Measurements from ENCODE around the gene PRRT4.

PRRT4 gene

DNA sequence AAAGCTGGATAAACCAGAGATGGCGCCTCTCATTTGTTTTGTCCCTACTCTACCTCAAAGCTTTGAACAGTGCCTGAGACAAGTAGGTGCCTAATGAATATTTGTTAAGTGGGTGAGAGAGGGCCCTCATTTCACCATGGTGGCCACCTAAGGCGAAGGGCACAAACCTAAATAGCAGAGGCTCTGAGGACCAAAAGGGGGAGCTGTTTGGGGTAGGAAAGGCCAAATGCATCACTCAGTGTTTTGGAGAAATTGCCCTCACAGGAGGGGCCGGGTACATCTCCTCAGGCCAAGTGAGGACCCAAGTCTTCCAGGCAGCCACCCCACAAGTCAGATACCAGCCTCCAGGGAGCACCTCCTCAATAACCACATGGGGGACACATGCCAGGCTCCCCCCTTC, 34.3 kb upstream of the PRRT4 start:
- no peak for DNase-seq (ENCODE audit: low read depth in 2 of 2)

DNA sequence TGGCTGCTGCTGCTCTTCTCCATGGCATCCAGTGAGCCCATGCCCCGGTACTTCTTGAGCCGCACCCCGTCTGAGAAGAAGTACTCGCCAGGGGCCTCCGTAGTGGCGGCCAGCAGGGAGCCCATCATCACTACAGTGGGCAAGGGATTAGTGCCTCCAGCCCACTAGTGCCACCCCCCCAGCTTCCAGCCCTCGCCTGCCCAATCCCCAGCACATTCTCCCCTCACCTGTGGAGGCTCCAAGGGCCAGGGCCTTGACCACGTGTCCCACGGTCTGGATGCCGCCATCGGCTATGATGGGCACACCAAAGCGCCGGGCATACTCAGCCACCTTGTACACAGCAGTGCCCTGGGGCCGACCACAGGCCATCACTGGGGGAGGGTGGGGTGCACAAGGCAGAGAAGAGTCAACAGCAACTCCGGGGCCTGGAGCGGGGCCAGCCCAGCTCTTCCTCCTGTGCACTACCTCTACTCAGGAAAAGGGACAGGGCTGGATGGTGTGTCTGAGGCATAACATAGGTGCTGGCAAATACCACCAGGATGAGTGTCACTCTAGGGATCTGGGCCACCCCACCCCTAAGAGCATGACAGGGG, 33.5 kb upstream of the PRRT4 start:
- no peak for DNase-seq (ENCODE audit: low read depth in 2 of 2)

DNA sequence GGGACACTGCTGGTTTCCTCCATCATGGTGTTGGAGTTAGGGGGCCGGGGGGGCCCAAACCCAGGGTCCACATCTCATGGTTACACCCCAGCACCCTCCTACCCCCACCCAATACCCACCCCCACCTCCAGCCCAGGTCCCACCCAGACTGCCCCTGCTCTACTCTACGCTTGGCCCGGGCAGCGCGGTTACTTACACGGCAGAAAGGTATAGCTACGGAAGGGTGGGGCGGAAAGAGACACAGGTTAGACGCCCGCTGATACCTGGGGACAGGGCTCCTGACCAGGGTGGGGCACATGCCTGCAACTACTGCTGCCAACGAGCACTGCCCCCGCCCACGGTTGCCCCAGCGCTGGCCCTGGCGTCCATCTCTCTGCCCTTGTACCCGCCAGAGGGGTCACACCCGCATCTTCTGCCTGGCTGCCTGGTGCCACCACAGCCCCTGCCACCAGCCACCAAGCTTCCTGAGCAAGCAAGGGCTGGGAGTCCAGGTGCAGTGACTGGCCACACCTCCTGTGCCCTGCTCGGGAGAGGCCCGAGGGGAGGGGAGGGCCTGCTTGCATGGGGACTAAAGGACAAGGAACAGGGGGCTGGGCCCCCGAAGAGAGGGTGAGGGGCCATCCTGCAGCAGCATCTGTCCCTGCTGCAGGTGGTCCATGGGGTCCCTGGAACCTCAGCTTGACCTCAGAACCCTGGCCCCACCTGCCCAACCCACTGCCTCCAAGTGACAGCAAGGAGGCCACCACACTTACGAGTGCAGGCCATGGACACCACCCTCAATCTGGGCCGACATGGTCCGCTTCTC, 32.2 kb upstream of the PRRT4 start:
- DNase-seq (ENCODE audit: low read depth in 2 of 2): no peak

DNA sequence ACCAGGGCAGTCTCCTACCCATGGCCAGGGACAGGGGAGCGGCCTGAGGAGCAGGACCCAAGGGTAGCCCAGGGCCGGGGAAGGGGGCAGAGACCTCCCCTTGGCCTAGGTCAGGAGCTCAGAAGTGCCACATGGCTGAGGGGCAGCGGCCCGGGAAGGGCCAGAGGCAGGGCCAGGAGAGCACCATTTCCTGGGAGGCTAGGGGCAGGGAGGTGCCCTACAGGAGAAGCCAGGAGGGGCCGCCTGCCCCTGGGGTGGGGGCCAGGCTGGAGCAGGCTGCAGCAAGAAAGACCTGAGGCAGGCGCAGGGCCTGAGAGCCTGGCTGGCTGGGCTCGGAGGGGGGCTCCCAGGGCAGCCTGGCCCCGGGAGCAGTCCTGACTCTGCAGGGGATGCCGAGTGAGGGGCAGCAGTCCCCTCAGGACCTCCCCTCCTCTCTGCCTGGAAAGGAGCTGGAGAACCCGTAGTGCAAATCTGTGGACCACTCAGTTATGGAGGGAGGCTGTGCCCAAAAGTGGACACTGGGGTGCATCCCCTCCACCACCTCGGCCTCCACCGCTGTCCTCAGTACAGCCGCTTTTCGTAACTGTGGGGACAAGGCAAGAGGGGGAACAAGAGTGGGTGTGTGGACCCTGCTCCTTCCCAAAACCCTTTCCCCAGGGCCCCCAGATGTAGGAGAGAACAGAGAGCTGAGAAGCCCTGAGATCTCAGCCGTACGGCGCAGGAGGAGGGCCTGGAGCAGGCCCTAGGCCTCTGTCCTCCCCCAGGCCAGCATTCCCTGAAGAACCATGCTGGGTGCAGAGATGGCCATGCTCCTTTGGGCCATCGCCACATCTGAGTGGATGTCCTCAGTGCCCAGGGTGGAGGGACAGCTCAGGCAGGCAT, 31.2 kb upstream of the PRRT4 start:
- DNase-seq (ENCODE audit: low read depth in 2 of 2): no peak

DNA sequence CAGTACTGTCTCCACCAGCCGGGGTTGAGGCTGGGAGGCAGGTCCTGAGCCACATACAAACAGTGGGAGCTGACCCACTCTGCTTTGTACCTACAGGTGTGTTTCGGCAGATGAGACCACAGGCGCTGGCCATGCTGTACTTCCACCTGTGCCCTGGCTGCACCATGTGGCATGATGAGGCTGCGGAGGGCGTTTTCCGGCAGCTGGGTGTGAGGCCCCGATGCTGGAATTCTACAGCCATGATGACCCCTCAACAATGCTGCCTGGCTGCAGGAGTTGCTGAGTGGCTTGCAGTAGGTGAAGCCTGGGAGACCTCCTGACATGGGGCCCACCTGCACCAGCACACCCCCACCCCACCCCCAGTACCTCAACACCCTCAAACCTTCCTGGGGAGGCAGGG, 30.3 kb upstream of the PRRT4 start:
- DNase-seq (ENCODE audit: low read depth in 2 of 2): no peak

DNA sequence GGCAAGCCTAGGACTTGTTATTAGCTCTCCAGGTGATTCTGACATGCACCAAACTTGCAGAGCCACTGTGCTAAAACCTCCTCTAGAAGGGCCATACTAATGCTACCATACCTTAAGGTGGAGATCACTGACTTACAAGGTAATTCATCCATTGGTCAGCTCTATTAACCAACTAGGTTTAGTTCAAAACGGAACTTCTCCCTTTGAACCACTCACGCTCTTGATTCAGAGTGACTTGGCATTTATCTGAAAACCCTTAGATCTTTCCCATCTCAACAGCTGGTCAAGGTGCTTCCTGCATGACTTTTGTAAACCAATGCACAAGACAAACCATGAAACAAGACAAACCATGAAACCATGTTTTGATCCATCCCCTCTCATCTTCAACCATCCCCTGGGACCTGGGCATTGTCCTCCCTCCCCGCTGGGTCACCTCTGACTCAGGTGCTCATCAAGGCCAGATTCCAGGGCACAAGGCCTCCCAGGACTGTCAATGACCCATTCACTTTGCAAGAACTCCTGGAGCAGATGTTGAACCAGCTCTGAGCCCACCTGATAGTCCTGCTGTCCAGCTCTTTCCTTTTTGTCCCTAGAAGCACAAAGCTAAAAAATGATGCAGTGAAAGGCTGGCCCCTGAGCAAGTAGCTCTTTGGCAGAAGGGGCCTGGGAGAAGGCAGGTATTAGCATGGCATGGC, 29.5 kb upstream of the PRRT4 start:
- DNase-seq (ENCODE audit: low read depth in 2 of 2): no peak

DNA sequence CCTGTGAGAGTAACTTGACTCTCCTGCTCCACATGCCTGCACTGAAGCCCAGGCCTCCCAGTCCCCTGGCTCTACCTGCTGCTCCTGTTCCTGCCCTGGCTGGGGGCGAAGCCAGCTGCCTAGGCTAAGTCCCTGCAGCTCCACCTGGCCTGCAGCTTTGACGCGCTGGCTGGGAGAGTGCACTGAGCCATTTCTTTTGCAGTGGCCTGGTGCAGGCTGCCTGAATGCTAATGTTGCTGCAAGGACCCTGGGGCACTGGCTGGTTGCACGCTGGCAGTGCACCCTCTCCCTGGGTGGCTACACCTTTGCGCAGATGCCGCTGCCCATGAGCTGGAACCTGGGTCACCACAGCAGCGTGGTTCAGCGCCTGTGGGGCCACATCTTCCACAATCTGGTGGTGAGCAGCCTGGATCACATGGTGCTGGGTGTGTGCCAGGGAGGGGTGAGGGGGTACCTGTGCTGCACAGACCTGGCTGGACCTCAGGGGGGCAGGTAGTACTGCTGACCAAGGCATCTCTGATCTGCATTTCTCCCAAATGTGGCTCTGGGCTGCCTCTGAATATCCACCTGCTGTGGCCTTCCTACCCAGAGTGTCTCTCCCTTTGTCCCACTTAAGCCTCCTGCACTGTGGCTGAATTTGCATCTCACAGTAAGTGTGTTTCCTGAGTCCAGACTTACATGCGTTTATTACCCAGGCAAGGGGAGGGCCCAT, 28.3 kb upstream of the PRRT4 start:
- no peak for DNase-seq (ENCODE audit: low read depth in 2 of 2)

DNA sequence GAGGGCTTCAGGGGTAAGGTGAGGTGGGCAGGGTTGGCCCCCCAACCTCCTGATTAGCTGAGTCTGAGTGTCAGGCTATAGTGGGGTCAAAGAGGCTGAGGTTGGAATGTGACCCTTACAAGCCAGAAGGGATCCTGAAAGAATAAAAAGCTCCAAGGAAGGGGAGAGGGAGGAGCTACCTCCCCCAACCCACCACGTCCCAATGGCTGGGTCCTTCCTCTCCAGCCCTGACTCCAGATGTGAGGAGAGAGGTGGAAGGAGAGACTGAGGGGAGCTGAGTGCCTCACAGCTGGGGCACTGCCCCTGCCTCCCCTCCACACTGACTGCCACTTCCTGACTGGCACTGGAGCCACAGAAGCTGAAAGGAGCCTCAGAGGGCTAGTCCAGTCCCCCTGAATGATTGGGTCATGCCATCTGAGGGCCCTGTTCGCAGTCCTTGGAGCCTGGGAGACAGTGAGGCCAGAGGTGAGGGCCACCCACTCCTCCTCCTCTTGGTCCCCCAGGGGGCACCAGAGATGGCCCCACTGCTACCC, 27.7 kb upstream of the PRRT4 start:
- DNase-seq (ENCODE audit: low read depth in 2 of 2): no peak

DNA sequence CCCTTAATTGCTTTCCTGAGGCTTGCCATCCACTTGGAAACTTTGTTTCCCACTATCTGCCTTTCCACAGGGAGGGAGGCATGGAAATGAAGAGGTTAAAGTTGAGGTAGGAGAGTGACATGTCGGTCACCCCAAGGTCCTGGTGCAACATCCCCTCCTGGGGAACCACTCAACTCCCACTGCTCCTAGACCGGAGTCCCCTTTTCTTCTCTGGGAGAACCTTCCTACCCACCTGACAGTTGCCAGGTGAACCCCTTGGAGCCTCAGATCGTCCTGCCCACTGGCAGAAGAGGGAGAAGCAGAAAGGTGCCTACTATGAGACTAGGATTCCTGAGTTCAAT, 26.6 kb upstream of the PRRT4 start:
- DNase-seq (ENCODE audit: low read depth in 2 of 2): no peak

DNA sequence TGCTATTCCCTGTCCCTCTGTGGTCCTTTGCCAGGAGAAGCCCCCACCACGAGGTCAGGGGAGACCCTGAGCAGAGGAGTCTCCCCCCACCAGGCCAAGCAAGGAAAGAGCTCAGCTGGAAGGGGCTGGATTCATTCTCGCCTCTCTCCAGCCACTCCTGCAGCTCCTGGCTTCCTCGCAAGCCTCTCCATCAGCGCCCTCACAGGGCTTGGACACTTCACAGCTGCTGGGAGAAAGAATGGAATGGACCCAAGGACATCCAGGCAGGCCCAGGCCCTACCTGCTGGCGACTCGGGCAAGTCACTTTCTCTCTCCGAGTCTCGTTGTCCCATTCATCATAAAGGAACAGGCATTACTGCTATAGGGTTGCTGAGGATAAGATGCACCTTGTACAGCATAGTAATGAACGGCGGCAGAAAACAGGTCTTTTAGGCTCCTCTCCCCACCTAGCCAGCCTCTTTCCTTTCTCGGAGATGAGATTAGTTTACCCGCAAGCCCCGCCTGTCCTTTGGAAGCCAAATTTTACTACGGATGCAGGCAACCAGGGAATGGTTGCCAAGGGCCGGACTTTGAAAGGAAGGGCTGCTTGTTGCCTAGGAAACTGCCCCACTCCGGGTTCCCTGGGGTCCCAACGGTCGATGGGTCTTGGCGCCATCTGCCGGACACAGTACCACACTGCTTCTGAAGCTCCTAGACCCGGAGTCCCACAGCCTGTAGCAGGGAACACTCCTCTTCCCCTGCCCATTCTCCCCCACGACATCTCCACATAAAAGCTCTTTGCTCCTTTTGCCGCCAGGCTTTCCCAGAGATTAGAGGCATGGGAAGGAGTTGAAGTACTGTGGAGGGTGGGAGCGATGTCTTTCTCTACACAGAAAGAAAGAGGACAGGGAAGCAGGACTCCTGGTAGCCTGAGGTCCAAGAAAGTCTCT, 26.0 kb upstream of the PRRT4 start:
- peak; percentile 28 to 49 for DNase-seq (ENCODE audit: low read depth in 2 of 2)

DNA sequence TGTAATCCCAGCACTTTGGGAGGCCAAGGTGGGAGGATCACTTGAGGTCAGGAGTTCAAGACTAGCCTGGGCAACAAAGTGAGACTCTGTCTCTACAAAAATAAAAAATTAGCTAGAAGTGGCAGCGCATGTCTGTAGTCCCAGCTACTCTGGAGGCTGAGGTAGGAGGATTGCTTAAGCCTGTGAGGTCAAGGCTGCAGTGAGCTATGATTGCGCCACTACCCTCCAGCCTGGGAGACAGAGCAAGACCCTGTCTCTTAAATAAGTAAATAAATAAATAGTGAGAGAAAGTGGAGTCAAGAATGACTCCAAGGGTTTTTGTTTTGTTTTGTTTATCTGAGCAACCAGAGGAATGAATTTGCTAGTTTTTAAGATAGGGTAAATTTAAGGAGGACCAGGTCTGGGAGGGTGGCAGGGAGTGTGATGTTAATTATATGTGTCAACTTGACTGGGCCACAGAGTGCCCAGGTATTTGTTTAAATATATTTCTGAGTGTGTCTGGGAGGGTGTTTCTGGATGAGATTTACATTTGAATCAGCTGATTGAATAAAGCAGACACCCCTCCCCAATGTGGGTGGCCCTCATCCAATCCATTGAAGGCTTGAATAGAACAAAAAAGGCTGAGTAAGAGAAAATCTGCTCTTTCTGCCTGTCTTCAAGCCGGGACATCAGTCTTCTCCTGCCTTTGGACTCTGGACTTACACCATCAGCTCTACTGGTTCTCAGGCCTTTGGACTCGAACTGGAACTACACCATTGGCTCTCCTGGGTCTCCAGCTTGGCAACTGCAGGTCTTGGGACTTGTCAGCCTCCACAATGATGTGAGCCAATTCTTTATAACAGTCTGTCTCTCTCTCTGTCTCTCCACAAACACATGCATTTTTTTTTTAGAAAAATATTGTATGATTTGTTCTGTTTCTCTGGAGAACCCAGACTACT, 24.8 kb upstream of the PRRT4 start:
- DNase-seq (ENCODE audit: low read depth in 2 of 2): no peak

DNA sequence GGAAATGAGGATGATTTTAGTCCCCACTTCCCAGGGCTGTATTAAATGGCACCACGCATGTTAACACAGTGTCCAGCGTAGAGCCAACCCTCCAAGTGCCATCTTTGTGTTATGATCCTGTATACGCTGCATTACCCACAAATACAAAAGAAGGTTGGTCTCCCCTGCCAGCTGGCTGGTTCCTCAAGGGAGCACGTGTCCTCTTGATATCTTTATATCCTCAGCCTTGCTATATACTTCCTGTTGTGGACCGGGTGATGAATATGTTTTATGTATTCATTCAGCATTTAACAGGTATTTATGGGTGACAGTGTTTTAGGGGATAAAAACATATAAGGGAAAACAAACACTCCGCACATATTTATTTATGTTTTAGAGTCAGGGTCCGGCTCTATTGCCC, 23.2 kb upstream of the PRRT4 start:
- no peak for DNase-seq (ENCODE audit: low read depth in 2 of 2)

DNA sequence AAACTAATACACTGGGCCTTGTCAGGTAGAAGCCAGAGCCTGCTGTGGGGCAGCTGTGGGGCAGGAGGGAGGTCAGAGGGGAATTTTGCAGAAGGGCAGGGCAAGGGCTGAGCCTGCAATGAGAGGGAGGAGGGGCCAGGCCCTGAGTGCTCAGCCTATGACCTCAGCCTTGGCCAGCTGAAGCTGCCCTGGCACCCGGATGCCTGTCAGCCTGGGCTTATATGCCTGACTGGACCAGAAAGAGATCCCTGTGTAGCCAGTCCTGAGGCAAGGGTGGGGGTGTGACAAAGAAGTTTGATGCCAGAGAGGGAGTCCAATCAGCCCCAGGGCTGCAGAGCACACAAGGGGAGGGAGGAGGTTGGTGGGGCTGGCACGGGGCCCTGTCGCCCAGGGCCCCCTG, 22.3 kb upstream of the PRRT4 start:
- DNase-seq (ENCODE audit: low read depth in 2 of 2): no peak

DNA sequence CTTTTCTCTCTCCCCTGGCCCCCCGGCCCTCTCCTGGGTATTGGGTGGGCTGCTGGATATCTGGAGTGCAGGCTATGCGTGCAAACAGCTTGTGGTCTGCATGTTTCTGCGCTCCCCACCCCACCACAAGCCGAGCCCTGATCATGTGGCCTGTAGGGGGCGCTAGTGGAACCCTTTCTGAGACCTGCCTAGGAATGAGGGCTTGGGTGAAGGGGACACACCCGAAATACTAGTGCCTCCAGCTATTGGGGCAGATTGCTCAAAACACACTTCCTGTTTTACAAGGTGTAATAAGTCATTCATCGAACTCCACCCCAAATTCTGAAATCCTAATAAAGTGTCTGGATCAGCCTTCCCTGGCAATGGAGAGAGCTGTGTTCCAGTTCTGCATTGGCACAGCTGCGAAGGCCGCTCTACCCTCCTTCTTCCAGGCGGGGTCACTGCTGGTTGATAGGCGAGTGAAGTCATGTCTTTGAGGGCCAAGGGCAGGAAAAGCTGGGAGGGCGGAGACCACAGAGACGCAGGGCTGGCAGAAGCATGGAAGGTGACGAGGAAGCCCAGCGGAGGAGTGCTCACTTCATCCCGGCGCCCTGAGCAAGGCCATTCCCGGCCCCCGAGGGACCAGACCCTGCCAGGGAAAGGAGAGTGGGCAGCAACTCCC, 19.8 kb upstream of the PRRT4 start:
- DNase-seq (ENCODE audit: low read depth in 2 of 2): no peak

DNA sequence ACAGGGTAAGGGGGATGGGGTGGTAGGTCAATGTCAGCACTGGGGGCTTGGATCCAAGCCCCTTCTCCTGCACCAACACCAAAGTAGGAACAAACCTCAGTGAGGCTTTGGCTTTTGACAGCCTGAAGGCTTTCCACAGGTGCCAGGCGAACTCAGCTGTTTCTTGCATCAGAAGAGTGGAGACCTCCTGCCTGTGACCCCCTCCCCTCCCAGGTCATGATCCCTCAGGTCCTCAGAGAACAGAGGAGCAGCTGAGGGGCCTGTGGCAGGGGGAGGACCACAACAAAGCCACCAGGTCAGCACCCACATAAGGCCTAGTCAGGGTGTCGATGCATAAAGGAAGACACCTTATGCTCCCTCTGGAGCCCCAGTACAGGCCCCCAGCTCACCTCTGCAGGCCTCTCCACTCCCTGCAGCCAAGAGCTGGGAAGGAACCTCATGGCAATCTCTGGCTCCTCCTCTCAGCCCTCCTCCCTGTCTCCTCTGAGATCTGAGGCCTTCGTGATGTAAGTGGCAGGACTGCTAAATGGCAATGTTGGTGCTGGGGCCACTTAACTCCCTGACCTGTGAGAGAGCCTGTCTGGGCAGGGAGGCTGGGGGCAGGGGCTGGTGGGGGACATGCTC, 19.1 kb upstream of the PRRT4 start:
- DNase-seq (ENCODE audit: low read depth in 2 of 2): no peak

DNA sequence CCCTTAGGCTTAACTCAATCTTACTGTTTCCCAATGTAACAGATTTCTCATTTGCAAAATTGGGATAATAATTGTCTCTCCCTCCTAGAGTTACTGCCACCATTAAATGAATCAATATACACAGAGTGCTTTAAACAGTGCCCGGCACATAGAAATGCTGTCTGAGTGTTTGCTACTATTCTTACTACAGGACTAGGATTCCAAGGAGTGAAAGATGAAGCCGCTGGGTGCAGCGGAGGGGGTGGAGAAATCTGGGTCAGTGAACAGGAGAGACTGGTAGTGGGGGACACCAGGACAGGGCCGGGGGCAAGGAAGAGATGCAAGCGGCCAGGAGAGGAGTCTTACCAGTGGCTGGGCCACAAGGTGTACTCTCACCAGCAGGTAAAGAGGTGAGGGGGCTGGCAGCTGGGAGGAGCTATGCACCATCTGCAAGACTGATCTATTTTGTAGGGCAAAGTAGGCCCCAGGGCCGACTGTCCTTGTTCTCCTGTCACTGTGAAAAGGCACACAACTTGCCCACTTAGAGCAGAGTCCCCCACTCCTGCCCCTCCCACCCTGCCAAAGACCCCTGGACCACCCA, 18.5 kb upstream of the PRRT4 start:
- no peak for DNase-seq (ENCODE audit: low read depth in 2 of 2)

DNA sequence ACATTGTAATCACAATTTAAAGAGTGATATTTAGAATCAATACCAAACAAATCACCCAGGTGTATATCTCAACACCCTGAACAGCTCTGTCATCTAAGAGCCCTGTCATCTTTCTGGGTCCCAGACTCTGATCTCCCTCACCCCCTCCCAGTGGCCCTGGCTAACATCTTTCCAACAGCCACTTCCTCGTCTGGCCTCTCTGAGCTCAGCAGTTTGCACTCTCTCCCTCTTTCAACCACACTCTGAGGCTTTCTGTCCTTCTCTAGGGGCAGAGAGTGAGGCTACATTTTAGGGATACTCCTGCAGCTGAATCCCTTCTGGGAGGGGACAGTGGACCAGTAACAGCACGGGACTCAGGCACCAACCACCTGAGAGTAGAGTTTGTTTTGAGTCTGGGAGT, 17.1 kb upstream of the PRRT4 start:
- DNase-seq (ENCODE audit: low read depth in 2 of 2): no peak

DNA sequence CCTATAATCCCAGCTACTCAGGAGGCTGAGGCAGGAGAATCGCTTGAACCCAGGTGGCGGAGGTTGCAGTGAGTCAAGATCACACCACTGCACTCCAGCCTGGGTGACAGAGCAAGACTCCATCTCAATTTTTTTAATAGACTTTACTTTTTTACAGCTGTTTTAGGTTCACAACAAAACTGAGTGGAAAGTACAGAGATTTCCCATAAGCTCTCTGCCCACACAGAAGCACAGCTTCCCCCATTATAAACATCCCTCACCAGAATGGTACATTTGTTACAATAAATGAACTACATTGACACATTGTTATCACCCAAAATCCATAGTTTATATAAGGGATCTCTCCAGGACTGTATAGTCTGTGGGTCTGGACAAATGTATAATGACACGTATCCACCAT, 14.6 kb upstream of the PRRT4 start:
- no peak for DNase-seq (ENCODE audit: low read depth in 2 of 2)

Data from stimulated activated CD8-positive, alpha-beta memory T cell treated with anti-CD3 and anti-CD28 coated beads, Interleukin-15, amount 100 ng/mL, for 4 hours (primary cell).